K562 (cell line): Measurements from ENCODE around the gene CCND3. TPM values are rescaled to one million over a fixed set of nuclear protein-coding genes. Genes with fewer than 3 reads are reported as not detected.
A peak's percentile ranks its signal among the peaks of the same experiment; 100 is the strongest.

Experiments used
- ETS1 ChIP-seq: conservative IDR thresholded peaks from 2 replicates; pipeline ENCODE4 v1.6.1; 2011; ENCODE audit warnings: low read depth, mild to moderate bottlenecking, low read length; ENCODE audit not compliant: control insufficient read depth
- ETV6 ChIP-seq, 3 experiments: fragments of 150-350 bp in 1 of 3; sonication (generic) in 1 of 3; formaldehyde crosslinking in 1 of 3; IDR thresholded peaks; 2 replicates each; pipeline versions ENCODE4 v1.6.1 to v1.8.0; 2014 to 2022; ENCODE audit warnings: borderline replicate concordance in 2 of 3, low read depth in 2 of 3, antibody characterized with exemption in 1 of 3, low read length in 1 of 3, mild to moderate bottlenecking in 1 of 3, missing genetic modification reagents in 1 of 3
- HCFC1 ChIP-seq: IDR thresholded peaks from 2 replicates; pipeline ENCODE4 v1.6.1; 2012; ENCODE audit warnings: low read depth, low read length, improper control_type of control experiment
- JUN ChIP-seq, 2 experiments: sonication (generic) in 1 of 2; formaldehyde crosslinking in 1 of 2; IDR thresholded peaks; 2 replicates each; pipeline versions ENCODE4 v1.6.1 to v1.8.0; 2012 to 2022; ENCODE audit warnings: borderline replicate concordance in 2 of 2, mild to moderate bottlenecking in 2 of 2, improper control_type of control experiment in 1 of 2, low read depth in 1 of 2, low read length in 1 of 2, missing genetic modification reagents in 1 of 2
- JUND ChIP-seq, 2 experiments: IDR thresholded peaks; 2 replicates in 1 of 2; 3 replicates in 1 of 2; pipeline ENCODE4 v1.6.1; 2011; ENCODE audit warnings: borderline replicate concordance in 2 of 2, low read depth in 2 of 2, low read length in 2 of 2, improper control_type of control experiment in 1 of 2, missing biosample characterization in 1 of 2, missing genetic modification characterization in 1 of 2, missing genetic modification reagents in 1 of 2
- PTRF ChIP-seq: fragments of 450-650 bp; IDR thresholded peaks from 2 replicates; pipeline ENCODE4 v1.6.1; 2016; ENCODE audit warnings: mild to moderate bottlenecking, missing genetic modification characterization, missing compliant biosample characterization
- RBFOX2 ChIP-seq: fragments of 200-400 bp; formaldehyde crosslinking; IDR thresholded peaks from 2 replicates; pipeline ENCODE4 v1.6.1; 2017; ENCODE audit warnings: low read depth, mild to moderate bottlenecking, low read length, moderate library complexity
- SIRT6 ChIP-seq: IDR thresholded peaks from one replicate; pipeline ENCODE4 v1.6.1; 2012; ENCODE audit warnings: low read depth, mild to moderate bottlenecking, control low read depth, inconsistent platforms, low read length, moderate library complexity
- ZFPM2 ChIP-seq: fragments of 250-450 bp; sonication (Bioruptor Pico); IDR thresholded peaks from 2 replicates; pipeline ENCODE4 v1.5.1; 2022; ENCODE audit warnings: mild to moderate bottlenecking
- ZNF740 ChIP-seq, 3 experiments: fragments of 200-800 bp in 1 of 3; sonication (Bioruptor generic) in 1 of 3; sonication (generic) in 1 of 3; formaldehyde crosslinking in 1 of 3; IDR thresholded peaks; 2 replicates each; pipeline versions ENCODE4 v1.6.1 to v1.8.0; 2016 to 2022; ENCODE audit warnings: mild to moderate bottlenecking in 2 of 3, missing compliant biosample characterization in 2 of 3, missing genetic modification characterization in 2 of 3, missing genetic modification reagents in 1 of 3
- polyA plus RNA-seq, 8 experiments: library from polyadenylated mRNA; depleted of rRNA in 4 of 8; stranded (reverse) in 5 of 8; unstranded in 3 of 8; fragments of >200 nt; fragmentation: Nextera tagmentation in 2 of 8; fragmentation: Illumina TruSeq in 1 of 8; extraction: Ambion mirVana in 2 of 8; extraction: Trizol in 1 of 8; gene quantifications; 2 replicates each; pipeline versions ENCODE4 v1.2.1 to v1.2.3, GENCODE V29; 2011 to 2014; ENCODE audit warnings: inconsistent platforms in 1 of 8, missing spikeins in 1 of 8
- total RNA-seq, 7 experiments: library from RNA; depleted of rRNA in 6 of 7; stranded (reverse); fragments of >200 nt in 6 of 7; fragmentation: Illumina TruSeq in 2 of 7; extraction: Trizol in 2 of 7; gene quantifications; 2 replicates each; pipeline versions ENCODE4 v1.2.1 to v1.2.3, GENCODE V29; 2011 to 2021; ENCODE audit warnings: low replicate concordance in 1 of 7
- TF ChIP-seq, protein P1 (sequence below), 2 experiments: fragments of 450-650 bp; formaldehyde crosslinking in 1 of 2; IDR thresholded peaks; 2 replicates each; pipeline versions ENCODE4 v1.4.0 to v1.6.1; 2014 to 2020; ENCODE audit warnings: mild to moderate bottlenecking in 2 of 2, borderline replicate concordance in 1 of 2, low read depth in 1 of 2
- TF ChIP-seq, protein P2 (sequence below): sonication (generic); formaldehyde crosslinking; IDR thresholded peaks from 2 replicates; pipeline ENCODE4 v1.9.0; 2022; ENCODE audit warnings: mild to moderate bottlenecking, missing genetic modification reagents

Gene CCND3
- total and polyA plus RNA-seq, 9 of the 15 experiments (the other 6 are each of a cell fraction or from before 2014, with no cell fraction given): 21.5 to 204 (median 97.4) TPM

- TF ChIP-seq, protein P1, sequence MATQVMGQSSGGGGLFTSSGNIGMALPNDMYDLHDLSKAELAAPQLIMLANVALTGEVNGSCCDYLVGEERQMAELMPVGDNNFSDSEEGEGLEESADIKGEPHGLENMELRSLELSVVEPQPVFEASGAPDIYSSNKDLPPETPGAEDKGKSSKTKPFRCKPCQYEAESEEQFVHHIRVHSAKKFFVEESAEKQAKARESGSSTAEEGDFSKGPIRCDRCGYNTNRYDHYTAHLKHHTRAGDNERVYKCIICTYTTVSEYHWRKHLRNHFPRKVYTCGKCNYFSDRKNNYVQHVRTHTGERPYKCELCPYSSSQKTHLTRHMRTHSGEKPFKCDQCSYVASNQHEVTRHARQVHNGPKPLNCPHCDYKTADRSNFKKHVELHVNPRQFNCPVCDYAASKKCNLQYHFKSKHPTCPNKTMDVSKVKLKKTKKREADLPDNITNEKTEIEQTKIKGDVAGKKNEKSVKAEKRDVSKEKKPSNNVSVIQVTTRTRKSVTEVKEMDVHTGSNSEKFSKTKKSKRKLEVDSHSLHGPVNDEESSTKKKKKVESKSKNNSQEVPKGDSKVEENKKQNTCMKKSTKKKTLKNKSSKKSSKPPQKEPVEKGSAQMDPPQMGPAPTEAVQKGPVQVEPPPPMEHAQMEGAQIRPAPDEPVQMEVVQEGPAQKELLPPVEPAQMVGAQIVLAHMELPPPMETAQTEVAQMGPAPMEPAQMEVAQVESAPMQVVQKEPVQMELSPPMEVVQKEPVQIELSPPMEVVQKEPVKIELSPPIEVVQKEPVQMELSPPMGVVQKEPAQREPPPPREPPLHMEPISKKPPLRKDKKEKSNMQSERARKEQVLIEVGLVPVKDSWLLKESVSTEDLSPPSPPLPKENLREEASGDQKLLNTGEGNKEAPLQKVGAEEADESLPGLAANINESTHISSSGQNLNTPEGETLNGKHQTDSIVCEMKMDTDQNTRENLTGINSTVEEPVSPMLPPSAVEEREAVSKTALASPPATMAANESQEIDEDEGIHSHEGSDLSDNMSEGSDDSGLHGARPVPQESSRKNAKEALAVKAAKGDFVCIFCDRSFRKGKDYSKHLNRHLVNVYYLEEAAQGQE (IDR thresholded peaks at IDR 0.05; ENCODE audit: borderline replicate concordance): peak; percentile 53; the same call in 1 of the 2 replicates
- TF ChIP-seq, protein P1 (CRISPR knock-in tag; IDR thresholded peaks at IDR 0.05; ENCODE audit: low read depth): no peak
- TF ChIP-seq ETS1 (0 out of 2 replicates have a peak, but pooled peaks have one; percentile 2), ETV6 (IDR thresholded peaks at IDR 0.05; ENCODE audit: borderline replicate concordance in 1 of 2, low read depth in 2 of 2, low read length in 1 of 2) (peak; percentile 90 to 99), ETV6 (CRISPR knock-in tag; IDR thresholded peaks at IDR 0.05; ENCODE audit: borderline replicate concordance) (no peak), ZNF740 (CRISPR knock-in tag; IDR thresholded peaks at IDR 0.05) (no peak), ZNF740 (tag; IDR thresholded peaks at IDR 0.05) (no peak), PTRF (tag) (no peak), RBFOX2 (peak; percentile 58; the same call in 1 of the 2 replicates), ZFPM2 (CRISPR knock-in tag) (peak; percentile 62; the same call in 1 of the 2 replicates), JUND (IDR thresholded peaks at IDR 0.05; ENCODE audit: borderline replicate concordance, low read depth, low read length) (peak; percentile 80; the same call in 1 of the 2 replicates), JUND (tag; IDR thresholded peaks at IDR 0.05; ENCODE audit: borderline replicate concordance, low read depth, low read length) (peak; percentile 73; the same call in 1 of the 3 replicates), JUN (IDR thresholded peaks at IDR 0.05; ENCODE audit: borderline replicate concordance, low read depth, low read length) (no peak), JUN (CRISPR knock-in tag; IDR thresholded peaks at IDR 0.05; ENCODE audit: borderline replicate concordance) (no peak), SIRT6 (no peak), HCFC1 (peak; percentile 10; the same call in 1 of the 2 replicates)
- TF ChIP-seq, protein P2, sequence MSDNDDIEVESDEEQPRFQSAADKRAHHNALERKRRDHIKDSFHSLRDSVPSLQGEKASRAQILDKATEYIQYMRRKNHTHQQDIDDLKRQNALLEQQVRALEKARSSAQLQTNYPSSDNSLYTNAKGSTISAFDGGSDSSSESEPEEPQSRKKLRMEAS: peak; percentile 15; the same call in 1 of the 2 replicates
These were observed 2.3 kb downstream of the CCND3 start (continued) for GRCh38 chr6:41939176-41939847.
